Inflammatory macrophage treated with lipopolysaccharide for 4 hours (primary cell): ENCODE measurements around the gene ASH1L.
"Not testable (repeated sequence)": the region's sequence is repeated elsewhere in the genome, so short reads cannot be mapped to it uniquely, and the experiment has no call there.

Source experiments
- DNase-seq: peaks from one replicate; pipeline ENCODE4 v3.0.0-alpha.2; 2020

ASH1L gene

DNA sequence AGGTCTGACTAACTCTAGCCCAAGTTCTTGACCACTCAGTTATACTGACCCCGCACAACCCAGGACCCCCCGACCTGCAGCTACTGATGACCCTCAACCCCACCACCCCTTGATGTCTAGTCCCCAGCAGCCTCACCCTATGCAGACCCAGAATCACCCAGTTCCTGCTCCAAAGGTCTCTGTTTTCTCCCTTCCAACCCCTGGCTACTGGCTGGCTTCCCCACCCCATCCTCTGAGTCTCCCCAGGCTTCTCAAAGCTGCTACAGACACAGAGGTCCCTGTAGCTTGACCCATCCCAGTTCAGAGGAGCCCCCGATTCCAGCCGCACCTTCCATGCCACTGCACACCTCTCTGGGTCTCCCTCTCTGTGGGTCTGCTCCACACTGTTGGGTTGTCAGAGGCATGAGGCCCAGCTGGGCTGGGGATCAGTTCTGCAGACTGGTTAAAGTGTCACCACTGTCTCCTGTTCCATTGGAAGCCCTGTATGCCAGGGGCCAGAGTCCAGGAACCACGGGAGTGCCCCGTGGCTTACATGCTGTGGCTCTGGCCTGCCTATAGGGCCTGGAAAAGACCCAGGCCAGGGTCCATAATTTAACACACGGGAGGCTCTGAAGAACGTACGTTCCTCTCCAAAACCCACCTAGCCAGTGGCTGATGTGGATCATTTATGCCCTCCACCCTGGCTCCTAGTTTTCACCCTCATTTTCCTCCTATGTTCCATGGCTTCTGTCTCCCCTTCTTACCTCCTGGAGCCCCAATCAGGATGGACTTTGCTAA, 261.9 kb downstream of the ASH1L start:
- no peak for DNase-seq

DNA sequence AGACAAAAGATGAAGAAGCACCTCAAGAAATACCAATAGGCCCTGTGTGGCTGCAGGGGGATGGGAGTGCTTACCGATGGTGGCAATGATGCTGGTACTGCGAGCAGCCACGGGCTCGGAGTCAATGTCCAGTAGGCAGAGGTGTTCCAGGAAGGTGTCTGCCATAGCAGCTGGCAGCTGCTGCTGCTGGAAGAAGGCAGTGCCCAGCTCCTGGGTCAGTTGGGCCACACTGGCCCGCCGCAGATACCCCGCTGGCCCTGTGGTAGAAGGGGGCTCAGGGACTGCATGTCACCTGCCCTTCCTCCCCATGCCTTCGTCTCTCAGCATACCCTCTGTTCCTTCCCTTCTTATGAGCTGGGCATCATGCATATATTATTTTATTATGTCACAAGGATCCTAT, 262.6 kb downstream of the ASH1L start:
- DNase-seq: no peak

DNA sequence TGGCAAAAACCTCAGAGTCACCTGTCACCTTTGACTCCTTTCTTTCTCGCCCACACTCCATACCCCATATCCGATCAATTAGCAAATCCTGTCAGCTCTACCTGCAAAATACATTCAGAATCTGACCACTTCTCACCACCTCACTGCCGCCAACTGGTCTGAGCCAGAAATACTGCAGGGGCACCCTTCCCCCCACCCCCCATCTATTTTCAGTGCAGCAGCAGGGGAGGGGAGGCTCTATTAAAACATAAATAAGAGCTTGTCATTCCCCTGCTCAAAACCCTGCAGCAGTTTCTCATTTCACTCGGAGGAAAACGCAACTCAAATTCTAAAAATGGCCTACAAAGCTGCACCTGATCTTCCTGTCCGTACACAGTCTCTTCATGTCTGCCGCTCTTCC, 265.2 kb downstream of the ASH1L start:
- DNase-seq: no peak

DNA sequence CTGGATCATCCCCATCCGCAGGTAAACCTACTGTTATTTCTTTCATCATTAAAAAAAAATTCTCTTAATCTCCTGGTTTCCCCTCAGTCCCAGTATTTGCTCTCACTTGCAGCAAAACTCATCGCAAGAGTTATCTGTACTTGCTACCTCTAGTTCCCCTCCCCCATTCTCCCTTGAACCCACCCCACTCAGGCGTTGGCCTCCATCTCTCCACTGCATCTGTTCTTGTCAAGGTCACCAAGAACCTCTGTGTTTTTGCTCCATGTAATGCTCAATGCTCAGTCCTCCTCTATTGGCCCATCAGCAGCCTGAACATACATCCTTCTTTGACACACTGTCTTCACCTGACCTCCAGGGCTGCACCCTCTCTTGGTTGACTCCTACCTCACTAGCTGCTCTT, 265.9 kb downstream of the ASH1L start:
- no peak for DNase-seq

DNA sequence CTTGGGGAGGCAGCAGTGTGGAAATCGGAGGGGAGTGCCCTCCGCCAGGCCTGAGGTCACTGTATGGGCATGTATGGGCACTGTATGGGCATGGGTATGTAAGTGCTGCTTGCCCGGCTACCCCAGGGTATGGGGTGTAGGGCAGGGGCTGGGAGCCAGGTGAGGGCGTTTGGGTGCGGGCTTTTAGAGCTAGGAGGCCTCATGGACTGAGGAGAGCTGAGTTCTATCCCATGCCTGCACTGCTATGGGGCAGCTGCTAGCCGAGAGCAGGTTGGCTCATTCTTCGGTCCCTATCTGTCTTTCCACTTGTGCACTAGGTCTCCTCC, 266.7 kb downstream of the ASH1L start:
- DNase-seq: no peak

DNA sequence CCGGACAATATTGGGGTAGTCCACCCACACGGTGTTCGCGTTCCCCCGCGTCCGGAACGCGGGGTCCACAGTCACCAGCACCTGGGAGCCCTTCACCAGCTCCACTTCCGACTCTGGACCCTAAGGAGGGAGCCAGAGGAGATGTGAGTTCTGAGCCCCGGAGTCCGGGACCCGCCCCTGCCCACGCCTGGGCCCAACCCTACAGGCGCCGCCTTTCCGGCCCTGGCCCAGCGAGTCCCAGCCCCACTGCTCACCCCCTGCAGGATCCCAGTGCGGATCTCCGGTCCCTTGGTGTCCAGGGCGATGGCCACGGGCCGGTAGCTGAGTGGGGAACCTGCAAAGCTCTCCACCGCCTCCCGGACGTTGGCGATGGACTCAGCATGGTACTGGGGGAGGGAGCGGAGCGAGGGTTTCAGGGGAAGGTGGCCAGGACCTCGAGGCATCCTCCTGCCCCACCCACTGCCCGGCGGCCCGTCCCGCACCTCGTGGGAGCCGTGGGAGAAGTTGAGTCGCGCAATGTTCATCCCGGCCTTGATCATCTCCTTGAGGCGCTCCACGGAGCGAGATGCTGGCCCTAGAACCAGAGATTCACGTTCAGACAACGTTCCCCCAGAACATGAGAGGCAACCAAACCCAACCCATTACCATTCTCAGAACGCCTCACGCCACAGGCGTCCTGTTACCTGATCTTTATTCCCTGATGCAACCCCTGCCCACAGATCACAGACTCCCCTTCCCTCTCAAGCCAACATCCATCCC, 267.2 kb downstream of the ASH1L start:
- DNase-seq: no peak

DNA sequence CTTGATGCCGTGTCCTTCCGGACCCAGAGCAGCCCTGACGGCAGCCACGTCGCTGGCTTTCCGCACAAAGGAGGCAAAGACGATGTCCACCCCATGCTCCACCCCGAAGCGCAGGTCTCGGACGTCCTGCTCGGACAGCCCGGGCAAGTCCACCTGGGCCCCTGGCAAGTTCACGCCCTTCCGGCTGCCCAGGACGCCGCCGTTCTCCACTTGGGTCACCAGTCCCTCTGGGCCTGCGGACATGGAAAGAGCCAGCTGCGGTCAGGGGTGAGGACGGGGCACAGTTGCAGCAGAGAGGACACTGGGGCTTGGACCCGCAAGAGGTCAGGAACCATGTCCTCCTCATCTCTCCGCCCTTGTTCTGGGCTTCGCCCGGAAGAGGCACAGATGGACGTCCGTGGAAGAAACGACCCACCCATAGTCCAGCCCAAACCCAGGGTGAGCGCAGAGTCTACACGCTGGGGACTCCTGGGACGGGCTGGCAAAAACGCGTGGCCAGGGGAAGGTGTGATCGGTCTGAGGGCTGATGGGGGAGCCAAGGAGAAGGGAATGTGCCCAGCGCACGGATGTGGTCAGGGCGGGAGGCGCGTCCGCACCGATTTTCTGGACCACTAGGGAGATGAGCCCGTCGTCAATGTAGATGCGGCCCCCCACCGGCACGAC, 268.0 kb downstream of the ASH1L start:
- DNase-seq: no peak

DNA sequence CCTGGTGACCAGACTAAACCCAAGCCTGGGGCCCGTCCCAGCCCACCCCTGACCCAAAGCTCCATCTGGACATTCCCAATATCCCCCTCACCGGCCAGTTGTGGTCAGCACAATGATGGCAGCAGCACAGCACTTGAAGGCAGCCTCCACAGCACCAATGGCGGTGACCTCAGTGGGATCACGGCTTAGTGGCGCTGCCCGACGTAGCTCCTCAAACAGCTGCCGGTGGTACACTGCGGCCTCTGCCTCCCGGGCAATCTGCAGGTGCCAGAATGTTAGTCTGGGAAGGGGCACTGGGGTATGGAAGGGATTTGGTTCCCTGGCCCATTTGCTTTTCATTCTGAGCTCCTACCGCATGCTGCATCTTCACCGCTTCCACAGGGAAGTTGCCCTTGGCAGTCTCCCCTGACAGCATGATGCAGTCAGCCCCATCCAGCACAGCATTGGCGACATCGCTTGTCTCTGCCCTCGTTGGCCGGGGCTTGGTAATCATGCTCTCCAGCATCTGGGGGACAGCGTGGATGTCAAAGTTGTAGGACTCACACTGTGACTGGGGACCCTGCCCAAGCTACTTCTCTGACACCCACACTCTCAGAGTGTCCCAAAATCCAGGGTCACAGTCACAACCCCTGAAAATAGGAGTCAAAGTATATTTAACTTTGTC, 269.4 kb downstream of the ASH1L start:
- no peak for DNase-seq

DNA sequence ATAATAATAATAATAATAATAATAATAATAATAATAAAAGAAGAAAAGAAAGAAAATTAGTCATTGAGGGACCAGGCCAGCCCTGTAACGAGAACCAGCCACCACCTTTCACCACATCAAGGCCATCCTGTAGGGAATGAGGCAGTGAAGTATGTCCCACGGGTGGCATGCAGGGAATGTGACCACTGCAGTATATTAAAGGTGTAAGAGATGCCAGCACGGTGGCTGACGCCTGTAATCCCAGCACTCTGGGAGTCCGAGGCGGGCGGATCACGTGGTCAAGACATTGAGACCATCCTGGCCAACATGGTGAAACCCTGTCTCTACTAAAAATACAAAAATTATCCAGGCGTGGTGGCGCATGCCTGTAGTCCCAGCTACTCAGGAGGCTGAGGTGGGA, 271.6 kb downstream of the ASH1L start:
- not testable (repeated sequence) for DNase-seq

DNA sequence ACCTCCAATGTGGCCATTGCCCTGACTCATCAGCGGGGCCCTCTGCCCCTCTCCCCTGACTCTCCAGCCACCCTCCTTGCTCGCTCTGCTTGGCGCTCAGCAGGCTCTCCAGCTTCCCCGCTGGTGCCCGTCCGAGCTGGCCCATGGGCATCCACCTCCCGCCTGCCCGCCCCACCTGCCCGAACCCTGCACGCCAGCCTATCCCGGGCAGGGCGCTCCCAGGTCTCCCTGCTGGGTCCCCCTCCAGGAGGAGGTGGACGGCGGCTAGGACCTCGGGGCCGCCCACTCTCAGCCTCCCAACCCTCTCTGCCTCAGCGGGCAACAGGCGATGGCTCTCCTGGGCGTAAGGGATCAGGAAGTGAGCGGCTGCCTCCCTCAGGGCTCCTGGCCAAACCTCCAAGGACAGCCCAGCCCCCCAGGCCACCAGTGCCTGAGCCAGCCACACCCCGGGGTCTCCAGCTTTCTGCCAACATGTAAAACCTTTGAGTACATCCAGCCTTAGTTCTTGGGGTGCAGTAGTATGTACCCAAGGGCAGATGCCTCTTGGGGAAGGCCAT, 274.5 kb downstream of the ASH1L start:
- DNase-seq: no peak

DNA sequence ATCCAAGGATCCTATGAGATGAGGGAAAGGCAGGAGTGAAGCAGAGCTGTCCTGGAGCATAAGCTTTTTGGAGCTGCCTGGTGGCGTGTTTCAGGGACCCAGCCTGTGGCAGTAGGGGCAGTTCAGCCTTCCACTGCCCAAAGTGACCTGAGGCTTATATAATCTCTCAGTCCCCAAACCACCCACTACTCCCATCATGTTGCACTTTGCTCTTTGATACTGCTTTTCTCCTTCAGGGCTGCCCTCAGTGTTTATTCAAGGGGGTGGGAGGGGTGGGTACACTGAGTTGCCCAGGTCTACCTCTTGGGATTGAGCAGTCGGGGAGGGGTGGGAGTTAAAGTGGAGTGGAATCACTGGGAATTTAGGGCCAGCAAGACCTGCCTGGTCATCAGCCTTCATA, 276.1 kb downstream of the ASH1L start:
- no peak for DNase-seq

DNA sequence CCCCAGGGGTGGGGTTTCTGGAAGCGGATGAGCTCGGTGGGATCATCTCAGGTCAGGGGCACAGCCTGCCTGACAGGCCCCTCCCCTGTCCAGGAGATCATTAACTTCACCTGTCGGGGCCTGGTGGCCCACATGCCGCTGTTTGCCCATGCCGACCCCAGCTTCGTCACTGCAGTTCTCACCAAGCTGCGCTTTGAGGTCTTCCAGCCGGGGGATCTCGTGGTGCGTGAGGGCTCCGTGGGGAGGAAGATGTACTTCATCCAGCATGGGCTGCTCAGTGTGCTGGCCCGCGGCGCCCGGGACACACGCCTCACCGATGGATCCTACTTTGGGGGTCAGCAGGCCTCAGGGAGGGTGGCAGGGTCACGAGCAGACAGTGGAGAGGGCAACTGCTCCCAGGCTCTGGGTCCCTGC, 277.0 kb downstream of the ASH1L start:
- no peak for DNase-seq
